ENCODE data around the gene TRIM14.

GRCh38 chr9:98105006-98105405, 14.0 kb downstream of the TRIM14 start:
- TF ChIP-seq POLR2A (IDR thresholded peaks at IDR 0.05) (no peak), CTCF (IDR thresholded peaks at IDR 0.05) (no peak)
